HL-60 (cell line): ENCODE measurements around the gene IDH3A.

Experiments used
- DNase-seq, 2 experiments: peaks; one replicate each; pipeline ENCODE4 v3.0.0-alpha.2; 2010 to 2020; ENCODE audit warnings: low read depth in 1 of 2, low spot score in 1 of 2
- H3K27ac ChIP-seq: fragments of 250-450 bp; sonication (Bioruptor Pico); replicated peaks from 2 replicates; pipeline ENCODE4 v1.5.1; 2020; ENCODE audit warnings: mild to moderate bottlenecking, moderate library complexity
- H3K27me3 ChIP-seq: fragments of 250-450 bp; sonication (Bioruptor Pico); 2 replicates; pipeline ENCODE4 v1.5.1; 2021; ENCODE audit warnings: mild to moderate bottlenecking, moderate library complexity; ENCODE audit not compliant: insufficient read depth, poor library complexity, severe bottlenecking
- H3K4me3 ChIP-seq: replicated peaks from 2 replicates; pipeline ENCODE4 v1.5.1; 2011; ENCODE audit warnings: mild to moderate bottlenecking, control low read depth, low read length; ENCODE audit not compliant: insufficient read depth
- CTCF ChIP-seq: IDR thresholded peaks from one replicate; pipeline ENCODE4 v1.5.1; 2011; ENCODE audit warnings: low read length, control low read depth, inconsistent platforms; ENCODE audit not compliant: insufficient read depth
- GABPA ChIP-seq: IDR thresholded peaks from 2 replicates; pipeline ENCODE4 v1.6.1; 2012; ENCODE audit warnings: low read depth
- POLR2AphosphoS5 ChIP-seq: IDR thresholded peaks from 2 replicates; pipeline ENCODE4 v1.6.1; 2012; ENCODE audit warnings: low read depth
- SPI1 ChIP-seq: IDR thresholded peaks from 2 replicates; pipeline ENCODE4 v1.6.1; 2012; ENCODE audit warnings: low read depth, mild to moderate bottlenecking, borderline replicate concordance
- TF ChIP-seq, protein P1 (sequence below): IDR thresholded peaks from 2 replicates; pipeline ENCODE4 v1.6.1; 2012; ENCODE audit warnings: low read depth; ENCODE audit not compliant: insufficient replicate concordance

The IDH3A gene

GRCh38 chr15:78159395-78159794, 10.2 kb downstream of the IDH3A start:
- no peak for DNase-seq
- no peak for TF ChIP-seq CTCF
- no peak for TF ChIP-seq GABPA
- no peak for TF ChIP-seq POLR2AphosphoS5
- no peak for TF ChIP-seq SPI1
- TF ChIP-seq, protein P1, sequence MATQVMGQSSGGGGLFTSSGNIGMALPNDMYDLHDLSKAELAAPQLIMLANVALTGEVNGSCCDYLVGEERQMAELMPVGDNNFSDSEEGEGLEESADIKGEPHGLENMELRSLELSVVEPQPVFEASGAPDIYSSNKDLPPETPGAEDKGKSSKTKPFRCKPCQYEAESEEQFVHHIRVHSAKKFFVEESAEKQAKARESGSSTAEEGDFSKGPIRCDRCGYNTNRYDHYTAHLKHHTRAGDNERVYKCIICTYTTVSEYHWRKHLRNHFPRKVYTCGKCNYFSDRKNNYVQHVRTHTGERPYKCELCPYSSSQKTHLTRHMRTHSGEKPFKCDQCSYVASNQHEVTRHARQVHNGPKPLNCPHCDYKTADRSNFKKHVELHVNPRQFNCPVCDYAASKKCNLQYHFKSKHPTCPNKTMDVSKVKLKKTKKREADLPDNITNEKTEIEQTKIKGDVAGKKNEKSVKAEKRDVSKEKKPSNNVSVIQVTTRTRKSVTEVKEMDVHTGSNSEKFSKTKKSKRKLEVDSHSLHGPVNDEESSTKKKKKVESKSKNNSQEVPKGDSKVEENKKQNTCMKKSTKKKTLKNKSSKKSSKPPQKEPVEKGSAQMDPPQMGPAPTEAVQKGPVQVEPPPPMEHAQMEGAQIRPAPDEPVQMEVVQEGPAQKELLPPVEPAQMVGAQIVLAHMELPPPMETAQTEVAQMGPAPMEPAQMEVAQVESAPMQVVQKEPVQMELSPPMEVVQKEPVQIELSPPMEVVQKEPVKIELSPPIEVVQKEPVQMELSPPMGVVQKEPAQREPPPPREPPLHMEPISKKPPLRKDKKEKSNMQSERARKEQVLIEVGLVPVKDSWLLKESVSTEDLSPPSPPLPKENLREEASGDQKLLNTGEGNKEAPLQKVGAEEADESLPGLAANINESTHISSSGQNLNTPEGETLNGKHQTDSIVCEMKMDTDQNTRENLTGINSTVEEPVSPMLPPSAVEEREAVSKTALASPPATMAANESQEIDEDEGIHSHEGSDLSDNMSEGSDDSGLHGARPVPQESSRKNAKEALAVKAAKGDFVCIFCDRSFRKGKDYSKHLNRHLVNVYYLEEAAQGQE = no peak
- Histone ChIP-seq H3K4me3 (no peak overlapping the region), H3K27me3 (no peaks in the 10 kb centered on the region), H3K27ac (no peak overlapping the region)

- TF ChIP-seq CTCF = no peak
- TF ChIP-seq POLR2AphosphoS5 = no peak
- TF ChIP-seq, protein P1 = no peak
- TF ChIP-seq GABPA = no peak
- no peak for TF ChIP-seq SPI1
- no peak for DNase-seq
Measured at GRCh38 chr15:78162038-78162437, 12.9 kb downstream of the IDH3A start.

GRCh38 chr15:78164010-78164409, 14.8 kb downstream of the IDH3A start:
- H3K27ac ChIP-seq = no peak overlapping the region
- no peak for DNase-seq
- H3K4me3 ChIP-seq = no peak overlapping the region
- H3K27me3 ChIP-seq = no peaks in the 10 kb centered on the region
- TF ChIP-seq POLR2AphosphoS5 (no peak), GABPA (no peak), CTCF (no peak), SPI1 (no peak)
- TF ChIP-seq, protein P1 = no peak

More at GRCh38 chr15:78162038-78162437, 12.9 kb downstream of the IDH3A start:
- Histone ChIP-seq H3K27me3 (no peaks in the 10 kb centered on the region), H3K4me3 (no peak overlapping the region), H3K27ac (no peak overlapping the region)
